Gastroesophageal sphincter (tissue), 3 donors: ENCODE results near the gene UNC119B.

Experiments used
- CTCF ChIP-seq, 4 experiments: fragments of 200-600 bp in 2 of 4; fragments of 450-650 bp in 2 of 4; sonication (generic) in 1 of 4; IDR thresholded peaks; one replicate each; pipeline ENCODE4 v1.5.1; 2017 to 2019; ENCODE audit warnings: antibody characterized with exemption in 4 of 4, mild to moderate bottlenecking in 2 of 4, moderate library complexity in 2 of 4
- EP300 ChIP-seq: sonication (generic); formaldehyde crosslinking; IDR thresholded peaks from one replicate; pipeline ENCODE4 v1.6.1; 2017; ENCODE audit warnings: antibody characterized with exemption, mild to moderate bottlenecking

GRCh38 chr12:120771097-120771496, 60.8 kb downstream of the UNC119B start:
- TF ChIP-seq CTCF (IDR thresholded peaks at IDR 0.05) (no peak), EP300 (no peak)
